RCC 7860 (cell line): ENCODE measurements around the gene ADAM21.
"Not testable (repeated sequence)": the region's sequence is repeated elsewhere in the genome, so short reads cannot be mapped to it uniquely, and the experiment has no call there.

Experiments
- DNase-seq: peaks from one replicate; pipeline ENCODE4 v3.0.0-alpha.2; 2015; ENCODE audit warnings: low spot score
- FAIRE-seq: peaks from 2 replicates; lab custom pipeline; 2012; peaks lifted over from hg19 to GRCh38; lab: Jason Lieb, UNC

ADAM21 gene

DNA sequence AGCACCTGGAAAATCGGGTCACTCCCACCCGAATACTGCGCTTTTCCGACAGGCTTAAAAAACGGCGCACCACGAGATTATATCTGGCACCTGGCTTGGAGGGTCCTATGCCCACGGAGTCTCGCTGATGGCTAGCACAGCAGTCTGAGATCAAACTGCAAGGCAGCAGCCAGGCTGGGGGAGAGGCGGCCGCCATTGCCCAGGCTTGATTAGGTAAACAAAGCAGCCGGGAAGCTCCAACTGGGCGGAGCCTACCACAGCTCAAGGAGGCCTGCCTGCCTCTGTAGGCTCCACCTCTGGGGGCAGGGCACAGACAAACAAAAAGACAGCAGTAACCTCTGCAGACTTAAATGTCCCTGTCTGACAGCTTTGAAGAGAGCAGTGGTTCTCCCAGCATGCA lies 23.5 kb downstream of the ADAM21 start:
- not testable (repeated sequence) for DNase-seq, FAIRE-seq

DNA sequence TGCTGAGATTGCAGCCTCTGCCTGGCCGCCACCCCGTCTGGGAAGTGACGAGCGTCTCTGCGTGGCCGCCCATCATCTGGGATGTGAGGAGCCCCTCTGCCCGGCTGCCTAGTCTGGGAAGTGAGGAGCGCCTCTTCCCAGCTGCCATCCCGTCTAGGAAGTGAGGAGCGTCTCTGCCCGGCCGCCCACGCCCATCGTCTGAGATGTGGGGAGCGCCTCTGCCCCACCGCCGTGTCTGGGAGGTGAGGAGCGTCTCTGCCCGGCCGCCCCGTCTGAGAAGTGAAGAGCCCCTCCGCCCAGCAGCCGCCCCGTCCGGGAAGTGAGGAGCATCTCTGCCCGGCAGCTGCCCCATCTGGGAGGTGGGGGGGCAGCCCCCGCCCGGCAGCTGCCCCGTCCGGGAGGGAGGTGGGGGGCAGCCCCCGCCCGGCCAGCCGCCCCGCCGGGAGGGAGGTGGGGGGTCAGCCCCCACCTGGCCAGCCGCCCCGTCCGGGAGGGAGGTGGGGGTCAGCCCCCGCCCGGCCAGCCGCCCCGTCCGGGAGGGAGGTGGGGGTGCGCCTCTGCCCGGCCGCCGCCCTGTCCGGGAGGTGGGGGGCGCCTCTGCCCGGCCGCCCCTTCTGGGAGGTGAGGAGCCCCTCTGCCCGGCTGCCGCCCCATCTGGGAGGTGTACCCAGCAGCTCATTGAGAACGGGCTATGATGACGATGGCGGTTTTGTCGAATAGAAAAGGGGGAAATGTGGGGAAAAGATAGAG lies 25.6 kb downstream of the ADAM21 start:
- DNase-seq, FAIRE-seq: not testable (repeated sequence)

DNA sequence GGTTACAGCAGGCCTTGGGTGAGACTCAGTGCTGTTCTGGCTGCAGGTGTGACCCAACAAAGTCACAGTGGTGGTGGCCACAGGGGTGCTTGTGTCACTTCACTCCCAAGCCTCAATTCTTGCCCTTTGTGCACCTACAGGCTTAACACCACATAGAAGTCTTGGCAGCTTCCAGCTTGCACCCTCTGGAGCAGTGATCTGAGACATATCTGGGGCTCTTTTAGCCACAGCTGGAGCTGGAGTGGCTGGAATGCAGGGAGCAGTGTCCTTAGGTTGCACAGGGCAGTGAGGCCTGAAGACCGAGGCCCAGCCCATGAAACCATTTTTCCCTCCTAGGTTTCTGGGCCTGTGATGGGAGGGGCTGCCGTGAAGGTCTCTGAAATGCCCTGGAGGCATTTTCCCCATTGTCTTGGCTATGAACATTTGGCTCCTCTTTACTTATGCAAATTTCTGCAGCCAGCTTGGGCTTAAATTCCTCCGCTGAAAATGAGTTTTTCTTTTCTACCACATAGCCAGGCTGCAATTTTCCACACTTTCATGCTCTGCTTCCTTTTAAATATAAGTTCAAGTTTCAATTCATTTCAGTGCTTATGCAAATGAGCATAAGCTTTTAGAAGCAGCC lies 37.7 kb downstream of the ADAM21 start:
- no peak for FAIRE-seq

DNA sequence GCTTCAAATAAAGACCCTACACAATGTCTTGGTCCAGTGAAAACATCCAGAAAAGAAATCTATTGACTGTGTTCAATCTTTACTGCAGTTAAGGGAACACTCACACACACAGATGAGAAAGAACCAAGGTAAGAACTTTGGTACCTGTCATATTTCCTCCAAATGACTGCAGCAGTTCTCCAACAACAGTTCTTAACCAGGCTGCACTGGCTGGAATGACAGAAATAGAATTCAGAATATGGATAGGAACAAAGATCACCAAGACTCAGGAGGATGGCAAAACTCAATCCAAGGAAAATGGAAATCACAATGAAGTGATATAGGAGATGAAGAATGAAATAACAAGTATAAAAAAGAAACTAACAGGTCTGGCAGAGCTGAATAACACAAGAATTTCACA lies 46.2 kb downstream of the ADAM21 start:
- FAIRE-seq, result no peak
- DNase-seq, result no peak

More for the DNA sequence above, 37.7 kb downstream of the ADAM21 start:
- DNase-seq, result no peak
